ENCODE measurements around the gene C19orf53. TPM values are rescaled to one million over a fixed set of nuclear protein-coding genes. Genes with fewer than 3 reads are reported as not detected.
A peak's percentile ranks its signal among the peaks of the same experiment; 100 is the strongest.

The C19orf53 gene
- total and polyA plus RNA-seq, 9 of the 15 experiments (the other 6 are each of a cell fraction or from before 2014, with no cell fraction given), result 98.5 to 441 (median 164) TPM

GRCh38 chr19:13731147-13731964 is 42.9 kb upstream of the C19orf53 start (continued):
- TF ChIP-seq NR1H2 (CRISPR knock-in tag; IDR thresholded peaks at IDR 0.05), result no peak
- TF ChIP-seq MTA1 (IDR thresholded peaks at IDR 0.05; ENCODE audit: borderline replicate concordance), result peak; percentile 36; the same call in 1 of the 2 replicates
- no peak for TF ChIP-seq LARP7 (IDR thresholded peaks at IDR 0.05)
- no peak for TF ChIP-seq MTF1 (CRISPR knock-in tag; IDR thresholded peaks at IDR 0.05; ENCODE audit: borderline replicate concordance)
- TF ChIP-seq TCF7L2 (IDR thresholded peaks at IDR 0.05; ENCODE audit: low read depth, low read length), result no peak
- TF ChIP-seq TCF15 (CRISPR knock-in tag; IDR thresholded peaks at IDR 0.05), result no peak
- TF ChIP-seq ZNF79 (CRISPR knock-in tag; IDR thresholded peaks at IDR 0.05; ENCODE audit: low read depth), result no peak
- TF ChIP-seq SP2 (IDR thresholded peaks at IDR 0.05; ENCODE audit: extremely low read depth, low read depth, low read length, poor library complexity, severe bottlenecking), result no peak
- TF ChIP-seq ZNF263 (CRISPR knock-in tag; IDR thresholded peaks at IDR 0.05; ENCODE audit: borderline replicate concordance), result no peak; the same call in 1 of the 2 replicates
- no peak for TF ChIP-seq ZC3H4 (CRISPR knock-in tag; IDR thresholded peaks at IDR 0.05; ENCODE audit: borderline replicate concordance)
- no peak for TF ChIP-seq ZNF583 (CRISPR knock-in tag; IDR thresholded peaks at IDR 0.05)
- peak; percentile 59 for TF ChIP-seq ATF7 (IDR thresholded peaks at IDR 0.05)
- TF ChIP-seq PML (IDR thresholded peaks at IDR 0.05; ENCODE audit: low read length), result peak; percentile 29; the same call in 1 of the 2 replicates
- peak; percentile 66; the same call in 1 of the 2 replicates for TF ChIP-seq POLR2AphosphoS2 (IDR thresholded peaks at IDR 0.05; ENCODE audit: low read length)
- TF ChIP-seq ELK3 (CRISPR knock-in tag; IDR thresholded peaks at IDR 0.05), result no peak
- TF ChIP-seq YBX1 (IDR thresholded peaks at IDR 0.05), result no peak
- no peak for TF ChIP-seq ZNF347 (CRISPR knock-in tag; IDR thresholded peaks at IDR 0.05; ENCODE audit: low read depth)
- TF ChIP-seq KLF10 (CRISPR knock-in tag; IDR thresholded peaks at IDR 0.05), result no peak
- TF ChIP-seq SOX6 (IDR thresholded peaks at IDR 0.05), result peak; percentile 93
- TF ChIP-seq LCOR (CRISPR knock-in tag; IDR thresholded peaks at IDR 0.05), result 0 out of 2 replicates have a peak, but pooled peaks have one; percentile 28
- peak; percentile 89 for TF ChIP-seq POLR2A (conservative IDR thresholded peaks at IDR 0.05)
- no peak for TF ChIP-seq HMGXB4 (CRISPR knock-in tag; IDR thresholded peaks at IDR 0.05)
- TF ChIP-seq CHD1 (IDR thresholded peaks at IDR 0.05; ENCODE audit: low read length), result no peak
- peak in 1 of 2 experiments; percentile 52 for TF ChIP-seq E2F6 (IDR thresholded peaks at IDR 0.05; ENCODE audit: borderline replicate concordance in 1 of 2, extremely low read depth in 1 of 2, insufficient read depth in 1 of 2, insufficient read length in 1 of 2, low read depth in 1 of 2, low read length in 1 of 2, poor library complexity in 1 of 2, severe bottlenecking in 1 of 2)
- TF ChIP-seq CHCHD3 (CRISPR knock-in tag; IDR thresholded peaks at IDR 0.05), result no peak
- no peak for TF ChIP-seq MTA2 (IDR thresholded peaks at IDR 0.05; ENCODE audit: low read depth)
- peak; percentile 77 for TF ChIP-seq HNRNPLL (IDR thresholded peaks at IDR 0.05; ENCODE audit: low read depth, low read length, poor library complexity, severe bottlenecking)

Measured in K562 (cell line).